Natural killer cell (primary cell): ENCODE results near the gene STOX2. TPM values are rescaled to one million over a fixed set of nuclear protein-coding genes. Genes with fewer than 3 reads are reported as not detected.

Experiments used
- ATAC-seq, 3 donors: fragments of 150-1000 bp in 2 of 3; fragments of 200-7000 bp in 1 of 3; cut with Tn5 transposase; 1 replicate in 1 of 3; 2 replicates in 2 of 3; pipeline ENCODE4 v1.10.0; 2021; ENCODE audit warnings: mild to moderate bottlenecking in 2 of 3, moderate library complexity in 2 of 3
- DNase-seq, 2 donors: peaks; one replicate each; pipeline versions ENCODE4 v3.0.0 to v3.0.0-alpha.2; 2013 to 2021; ENCODE audit warnings: mixed read lengths in 1 of 2
- H3K27ac ChIP-seq: one replicate; pipeline ENCODE4 v1.5.1; 2013; ENCODE audit warnings: mild to moderate bottlenecking, low read length
- H3K27me3 ChIP-seq: one replicate; pipeline ENCODE4 v1.6.1; 2013; ENCODE audit warnings: low read length; ENCODE audit not compliant: control insufficient read depth, insufficient read depth
- H3K36me3 ChIP-seq: one replicate; pipeline ENCODE4 v1.6.1; 2013; ENCODE audit warnings: low read length; ENCODE audit not compliant: control insufficient read depth, insufficient read depth
- H3K4me1 ChIP-seq: one replicate; pipeline ENCODE4 v1.6.1; 2013; ENCODE audit warnings: low read length; ENCODE audit not compliant: control insufficient read depth, insufficient read depth
- H3K4me3 ChIP-seq: one replicate; pipeline ENCODE4 v1.5.1; 2013; ENCODE audit warnings: low read length
- H3K9me3 ChIP-seq: one replicate; pipeline ENCODE4 v1.6.1; 2013; ENCODE audit warnings: low read length; ENCODE audit not compliant: control insufficient read depth, insufficient read depth
- H3K27ac Mint-ChIP-seq, 2 donors: one replicate each; pipeline ENCODE4 v1.8.0; 2022; ENCODE audit warnings: mild to moderate bottlenecking in 2 of 2, mixed read lengths in 2 of 2, moderate library complexity in 1 of 2
- H3K27me3 Mint-ChIP-seq, 2 donors: one replicate each; pipeline ENCODE4 v1.8.0; 2022; ENCODE audit warnings: low read depth in 2 of 2, mixed read lengths in 2 of 2
- H3K36me3 Mint-ChIP-seq: one replicate; pipeline ENCODE4 v1.8.0; 2022; ENCODE audit warnings: mixed read lengths
- H3K4me1 Mint-ChIP-seq, 2 donors: one replicate each; pipeline ENCODE4 v1.8.0; 2022; ENCODE audit warnings: mixed read lengths in 2 of 2
- H3K4me3 Mint-ChIP-seq: one replicate; pipeline ENCODE4 v1.8.0; 2022; ENCODE audit warnings: mild to moderate bottlenecking, moderate library complexity, mixed read lengths
- H3K9me3 Mint-ChIP-seq, 2 donors: one replicate each; pipeline ENCODE4 v1.8.0; 2022; ENCODE audit warnings: mixed read lengths in 2 of 2
- CTCF ChIP-seq: fragments of 200-600 bp; IDR thresholded peaks from one replicate; pipeline ENCODE4 v1.8.0; 2022; ENCODE audit warnings: antibody characterized with exemption
- WGBS: methylation state at CpG from one replicate; pipeline ENCODE4 v1.1.7; 2013; ENCODE audit warnings: missing lambda C conversion rate; ENCODE audit not compliant: insufficient coverage; 5-methylcytosine and 5-hydroxymethylcytosine counted together
- intact Hi-C: fragments of 100-400 bp; cut with micrococcal nuclease; formaldehyde crosslinking; loops from one replicate; pipeline ENCODE4 v1.14.2; 2022
- total RNA-seq, 4 donors: library from RNA; stranded (reverse); fragments of 120-200 nt in 1 of 4; gene quantifications; one replicate each; pipeline versions ENCODE4 v1.2.3 to v1.2.4, GENCODE V29; 2013 to 2022

Gene STOX2
- total RNA-seq, 3 donors from 2014 or later (not counting 1 experiment from before 2014, with no cell fraction given) = 0.23 TPM; not detected in 2

DNA sequence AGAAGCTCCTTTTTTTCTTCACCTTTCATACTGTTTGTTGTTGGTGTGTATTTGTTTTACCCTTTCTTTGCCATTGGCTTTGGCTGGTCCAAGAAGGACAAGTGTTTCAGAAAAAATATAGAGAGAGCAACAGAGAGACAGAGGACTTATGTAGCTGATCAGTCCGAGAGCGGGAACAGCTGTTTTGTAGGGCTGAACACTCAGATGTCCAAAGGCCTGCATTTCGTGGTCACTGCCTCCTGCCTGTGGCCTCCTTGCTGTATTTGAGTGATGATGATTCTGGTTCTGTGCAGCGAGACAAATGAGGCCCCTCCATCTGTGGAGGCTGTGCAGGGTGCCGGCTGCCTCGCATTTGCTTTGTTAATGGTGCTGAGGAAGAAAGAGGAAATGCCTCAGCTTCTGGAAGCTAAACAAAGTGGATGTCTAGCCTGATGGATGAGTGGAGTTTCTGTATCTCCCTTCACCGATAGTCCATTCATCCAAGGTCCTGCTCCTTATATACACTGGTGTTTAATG is 19.8 kb upstream of the STOX2 start:
- DNase-seq (no peak), ATAC-seq (no peak)
- intact Hi-C loops = no loop called here
- no peak overlapping the region for H3K4me3 ChIP-seq
- Mint-ChIP-seq H3K4me1 (no peaks in the 10 kb centered on the region), H3K9me3 (no peaks in the 10 kb centered on the region), H3K4me3 (no peak overlapping the region), H3K27me3 (no peaks in the 10 kb centered on the region), H3K36me3 (no peaks in the 10 kb centered on the region), H3K27ac (no peak overlapping the region)
- no peaks in the 10 kb centered on the region for H3K9me3 ChIP-seq
- no peaks in the 10 kb centered on the region for H3K36me3 ChIP-seq
- WGBS = 78% methylated on average over 6 of the region's 7 CpGs
- no peaks in the 10 kb centered on the region for H3K4me1 ChIP-seq
- no peaks in the 10 kb centered on the region for H3K27me3 ChIP-seq
- H3K27ac ChIP-seq = no peak overlapping the region
- TF ChIP-seq CTCF = no peak

DNA sequence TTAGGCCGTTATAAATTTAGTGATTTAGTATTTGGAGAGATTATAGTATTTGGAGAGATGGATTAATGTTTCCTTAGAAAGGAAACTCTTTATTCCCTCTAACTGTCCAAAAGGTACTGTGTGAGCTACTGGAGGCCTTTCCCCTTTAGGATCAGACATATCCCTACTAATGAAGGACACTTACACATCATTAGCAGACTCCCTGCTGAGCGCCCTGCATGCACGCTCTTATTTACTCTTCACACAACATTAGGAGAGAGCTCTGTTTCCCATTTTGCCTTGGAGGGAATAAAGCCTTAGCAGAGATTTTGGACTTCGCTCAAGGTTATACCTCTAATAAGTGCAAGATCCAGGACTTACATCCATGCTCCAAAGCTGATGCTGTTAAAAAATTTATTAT is 17.8 kb upstream of the STOX2 start:
- H3K4me1 ChIP-seq = no peaks in the 10 kb centered on the region
- no peaks in the 10 kb centered on the region for H3K9me3 Mint-ChIP-seq
- H3K4me3 Mint-ChIP-seq = no peak overlapping the region
- TF ChIP-seq CTCF = no peak
- DNase-seq (no peak), ATAC-seq (no peak)
- H3K27me3 ChIP-seq = no peaks in the 10 kb centered on the region
- no peaks in the 10 kb centered on the region for H3K27me3 Mint-ChIP-seq
- no peaks in the 10 kb centered on the region for H3K36me3 ChIP-seq
- 89% methylated on average over 4 of the region's 4 CpGs for WGBS
- intact Hi-C loops = no loop called here
- no peaks in the 10 kb centered on the region for H3K9me3 ChIP-seq
- no peaks in the 10 kb centered on the region for H3K36me3 Mint-ChIP-seq
- no peak overlapping the region for H3K4me3 ChIP-seq
- H3K4me1 Mint-ChIP-seq = no peaks in the 10 kb centered on the region
- no peak overlapping the region for H3K27ac ChIP-seq
- H3K27ac Mint-ChIP-seq = no peak overlapping the region

- Mint-ChIP-seq H3K4me3 (no peak overlapping the region), H3K27ac (no peak overlapping the region), H3K27me3 (peaks cover 0 to 5% of the 10 kb centered on the region in 2 donors), H3K9me3 (no peaks in the 10 kb centered on the region), H3K4me1 (no peaks in the 10 kb centered on the region), H3K36me3 (no peaks in the 10 kb centered on the region)
- DNase-seq (no peak), ATAC-seq (no peak)
- no peak overlapping the region for H3K27ac ChIP-seq
- 83% methylated on average over 5 of the region's 5 CpGs for WGBS
- no peaks in the 10 kb centered on the region for H3K4me1 ChIP-seq
- no peaks in the 10 kb centered on the region for H3K9me3 ChIP-seq
- TF ChIP-seq CTCF = no peak
- H3K36me3 ChIP-seq = no peaks in the 10 kb centered on the region
- intact Hi-C loops = no loop called here
- no peaks in the 10 kb centered on the region for H3K27me3 ChIP-seq
- no peak overlapping the region for H3K4me3 ChIP-seq
Observed at GRCh38 chr4:183888564-183888963, 16.5 kb upstream of the STOX2 start.

- H3K27me3 Mint-ChIP-seq = peaks cover 0 to 5% of the 10 kb centered on the region in 2 donors
- H3K27ac Mint-ChIP-seq = no peak overlapping the region
- no peak for TF ChIP-seq CTCF
- Histone ChIP-seq H3K4me3 (no peak overlapping the region), H3K27ac (no peak overlapping the region), H3K9me3 (no peaks in the 10 kb centered on the region), H3K4me1 (no peaks in the 10 kb centered on the region), H3K36me3 (no peaks in the 10 kb centered on the region), H3K27me3 (no peaks in the 10 kb centered on the region)
- H3K36me3 Mint-ChIP-seq = no peaks in the 10 kb centered on the region
- H3K4me3 Mint-ChIP-seq = no peak overlapping the region
- ATAC-seq (no peak), DNase-seq (no peak)
- intact Hi-C loops = no loop called here
- no peaks in the 10 kb centered on the region for H3K9me3 Mint-ChIP-seq
- no peaks in the 10 kb centered on the region for H3K4me1 Mint-ChIP-seq
- WGBS = 89% methylated on average over 5 of the region's 5 CpGs
Observed at GRCh38 chr4:183889190-183889589, 15.9 kb upstream of the STOX2 start.
